EH (cell line): Measurements from ENCODE around the gene NAA50.

Experiments
- DNase-seq: peaks from one replicate; pipeline ENCODE4 v3.0.0-alpha.2; 2015; ENCODE audit warnings: low read depth

Gene NAA50

GRCh38 chr3:113685124-113685523, 60.9 kb downstream of the NAA50 start:
- DNase-seq, result no peak

DNA sequence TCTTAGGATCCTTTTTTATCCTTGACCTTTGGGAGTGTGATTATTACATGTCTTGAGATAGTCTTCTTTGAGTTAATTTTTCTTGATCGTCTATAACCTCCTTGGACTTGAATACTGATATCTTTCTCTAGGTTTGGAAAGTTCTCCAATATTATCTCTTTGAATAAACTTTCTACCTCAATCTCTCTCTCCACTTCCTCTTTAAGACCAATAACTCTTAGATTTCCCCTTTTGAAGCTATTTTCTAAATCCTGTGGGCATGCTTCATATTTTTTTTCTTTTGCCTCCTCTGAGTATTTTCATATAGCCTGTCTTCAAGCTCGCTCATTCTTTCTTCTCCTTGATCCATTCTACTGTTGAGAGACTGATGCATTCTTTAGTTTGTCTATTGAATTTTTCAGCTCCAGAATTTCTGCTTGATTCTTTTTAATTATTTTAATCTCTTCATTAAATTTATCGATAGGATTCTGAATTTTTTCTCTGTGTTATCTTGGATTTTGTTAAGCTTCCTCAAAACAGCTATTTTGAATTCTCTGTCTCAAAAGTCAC, 61.7 kb downstream of the NAA50 start:
- no peak for DNase-seq

- no peak for DNase-seq
These were observed 67.3 kb downstream of the NAA50 start for GRCh38 chr3:113678773-113679172.

DNA sequence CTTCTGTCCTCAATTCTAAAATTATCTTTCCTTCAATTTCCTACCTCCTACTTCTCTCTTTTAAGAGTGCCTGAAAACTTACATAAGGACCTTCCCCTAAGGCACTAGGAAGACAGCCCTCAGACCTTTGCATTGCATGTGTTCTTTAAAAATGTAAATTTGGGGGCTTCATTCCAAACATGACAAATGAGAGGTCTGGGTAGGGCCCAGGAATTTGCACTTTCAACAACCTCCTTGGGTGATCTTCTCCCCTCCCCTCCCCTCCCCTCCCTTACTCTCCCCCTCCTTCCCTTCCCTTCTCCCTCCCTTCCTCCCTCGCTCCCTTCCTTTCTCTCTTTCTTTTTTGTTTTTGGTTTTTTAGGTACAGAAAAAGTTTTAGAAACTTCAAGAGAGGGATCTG, 68.3 kb downstream of the NAA50 start:
- DNase-seq, result no peak

DNA sequence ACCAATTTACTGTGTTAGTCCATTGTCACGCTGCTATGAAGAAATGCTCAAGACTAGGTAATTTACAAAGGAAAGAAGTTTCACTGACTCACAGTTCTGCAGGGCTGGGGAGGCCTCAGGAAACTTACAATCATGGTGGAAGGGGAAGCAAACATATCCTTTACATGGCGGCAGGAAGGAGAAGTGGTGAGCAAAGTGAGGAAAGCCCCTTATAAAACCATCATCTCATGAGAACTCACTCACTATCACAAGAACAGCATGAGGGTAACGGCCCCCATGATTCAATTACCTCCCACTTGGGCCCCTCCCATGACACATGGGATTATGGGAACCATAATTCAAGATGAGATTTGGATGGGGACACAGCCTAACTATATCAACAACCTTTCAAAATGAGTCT, 69.8 kb downstream of the NAA50 start:
- no peak for DNase-seq

- DNase-seq, result no peak
These were observed 72.5 kb downstream of the NAA50 start for GRCh38 chr3:113673593-113673992.

GRCh38 chr3:113668015-113668414, 78.0 kb downstream of the NAA50 start:
- peak; percentile 54 for DNase-seq
